Measurements from ENCODE around the gene MYLK.

- TF ChIP-seq CTCF (IDR thresholded peaks at IDR 0.05), result no peak
- TF ChIP-seq POLR2A (IDR thresholded peaks at IDR 0.05), result no peak
These were observed 90.7 kb downstream of the MYLK start for GRCh38 chr3:123793425-123793824.

All from lower leg skin (tissue), 3 donors.